C4-2B (cell line): ENCODE results near the gene ETV6.

Source experiments
- H3K27ac ChIP-seq: fragments of 450-650 bp; 2 replicates; pipeline ENCODE4 v1.5.1; 2017
- ZFX ChIP-seq: fragments of 450-650 bp; IDR thresholded peaks from 2 replicates; pipeline ENCODE4 v1.6.1; 2017
- TF ChIP-seq, protein P1 (sequence below): fragments of 450-650 bp; conservative IDR thresholded peaks from 2 replicates; pipeline ENCODE4 v1.5.1; 2017; ENCODE audit warnings: mild to moderate bottlenecking

Gene ETV6

DNA sequence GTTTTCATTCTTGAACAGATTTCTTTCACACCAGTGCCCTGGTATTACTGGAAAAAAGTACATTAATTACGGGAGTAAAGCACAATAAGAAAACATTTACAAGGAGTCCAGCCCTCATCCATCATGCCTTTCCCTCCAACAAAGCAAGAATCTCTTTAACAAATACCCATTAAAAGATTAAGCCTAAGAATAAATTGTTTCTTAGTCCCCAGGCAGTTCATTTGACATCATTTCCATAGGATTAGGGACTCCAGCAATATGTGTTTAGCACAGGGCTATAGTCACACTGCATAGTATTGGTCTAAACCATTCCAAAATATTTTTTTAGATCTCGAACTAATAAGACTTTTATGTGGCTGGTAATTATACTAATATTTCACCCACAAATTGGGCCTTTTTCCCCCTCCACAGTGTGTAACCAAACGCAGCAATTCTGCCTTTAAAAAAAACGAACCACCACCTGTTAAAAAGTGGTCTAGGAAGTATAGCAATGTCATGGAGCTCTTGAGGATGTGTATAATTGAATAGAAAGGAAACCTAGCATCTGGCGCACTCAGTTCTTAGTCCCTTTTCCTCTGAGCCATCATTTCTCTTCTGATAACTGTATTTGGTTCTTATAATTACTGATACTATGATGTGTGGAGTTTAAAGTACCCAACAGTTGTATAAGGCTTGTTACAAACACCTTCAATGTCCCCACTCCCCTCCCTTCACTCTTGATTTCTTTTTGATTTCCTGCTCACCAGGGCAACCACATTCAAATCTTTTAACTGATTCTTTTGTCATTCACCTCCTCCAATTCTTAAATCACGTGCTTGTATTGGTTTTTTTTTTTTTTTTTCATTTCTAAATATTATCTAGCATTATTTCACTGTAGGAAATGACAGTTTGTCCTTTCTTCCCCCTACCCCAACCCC, 138.7 kb downstream of the ETV6 start:
- no peak overlapping the region for H3K27ac ChIP-seq
- TF ChIP-seq, protein P1, sequence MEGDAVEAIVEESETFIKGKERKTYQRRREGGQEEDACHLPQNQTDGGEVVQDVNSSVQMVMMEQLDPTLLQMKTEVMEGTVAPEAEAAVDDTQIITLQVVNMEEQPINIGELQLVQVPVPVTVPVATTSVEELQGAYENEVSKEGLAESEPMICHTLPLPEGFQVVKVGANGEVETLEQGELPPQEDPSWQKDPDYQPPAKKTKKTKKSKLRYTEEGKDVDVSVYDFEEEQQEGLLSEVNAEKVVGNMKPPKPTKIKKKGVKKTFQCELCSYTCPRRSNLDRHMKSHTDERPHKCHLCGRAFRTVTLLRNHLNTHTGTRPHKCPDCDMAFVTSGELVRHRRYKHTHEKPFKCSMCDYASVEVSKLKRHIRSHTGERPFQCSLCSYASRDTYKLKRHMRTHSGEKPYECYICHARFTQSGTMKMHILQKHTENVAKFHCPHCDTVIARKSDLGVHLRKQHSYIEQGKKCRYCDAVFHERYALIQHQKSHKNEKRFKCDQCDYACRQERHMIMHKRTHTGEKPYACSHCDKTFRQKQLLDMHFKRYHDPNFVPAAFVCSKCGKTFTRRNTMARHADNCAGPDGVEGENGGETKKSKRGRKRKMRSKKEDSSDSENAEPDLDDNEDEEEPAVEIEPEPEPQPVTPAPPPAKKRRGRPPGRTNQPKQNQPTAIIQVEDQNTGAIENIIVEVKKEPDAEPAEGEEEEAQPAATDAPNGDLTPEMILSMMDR = no peak
- no peak for TF ChIP-seq ZFX

DNA sequence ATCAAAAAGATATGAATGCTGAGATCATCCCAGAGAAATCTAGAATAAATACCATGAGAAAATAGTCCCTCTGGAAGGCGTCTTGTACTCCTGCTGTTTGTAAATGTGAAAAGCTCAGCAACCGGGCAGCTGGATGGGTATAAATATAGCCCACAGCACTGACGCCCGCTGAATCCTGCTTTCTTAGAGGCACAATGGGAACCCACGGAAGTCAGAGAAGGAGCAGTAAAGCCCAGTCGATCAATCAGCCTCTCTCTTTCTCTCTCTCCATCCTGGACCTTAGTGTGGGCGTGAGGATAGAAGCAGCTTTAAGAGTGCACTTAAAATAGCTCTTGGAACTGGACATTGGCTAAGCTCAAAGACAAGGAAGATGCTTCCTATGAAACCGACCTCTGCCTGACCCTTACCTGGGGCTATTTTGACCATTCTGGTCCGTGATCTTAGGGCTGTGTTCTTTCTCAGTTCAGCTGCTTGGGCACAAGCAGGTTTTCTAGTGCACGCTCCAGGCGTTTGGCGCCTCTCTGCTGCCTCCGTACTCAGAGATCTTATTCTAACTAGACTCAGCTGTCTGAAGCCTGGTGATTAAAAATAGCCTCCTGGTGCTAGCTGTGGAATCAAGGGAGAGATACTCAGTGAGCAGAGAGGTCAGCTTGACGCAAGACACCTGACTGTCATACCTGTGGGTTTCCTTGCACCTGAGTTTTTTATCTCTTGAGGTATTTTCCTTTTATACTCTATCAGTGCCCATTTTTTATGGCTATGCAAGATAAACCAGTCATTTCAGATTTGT, 144.6 kb downstream of the ETV6 start:
- TF ChIP-seq, protein P1 = no peak
- TF ChIP-seq ZFX = no peak
- no peak overlapping the region for H3K27ac ChIP-seq

DNA sequence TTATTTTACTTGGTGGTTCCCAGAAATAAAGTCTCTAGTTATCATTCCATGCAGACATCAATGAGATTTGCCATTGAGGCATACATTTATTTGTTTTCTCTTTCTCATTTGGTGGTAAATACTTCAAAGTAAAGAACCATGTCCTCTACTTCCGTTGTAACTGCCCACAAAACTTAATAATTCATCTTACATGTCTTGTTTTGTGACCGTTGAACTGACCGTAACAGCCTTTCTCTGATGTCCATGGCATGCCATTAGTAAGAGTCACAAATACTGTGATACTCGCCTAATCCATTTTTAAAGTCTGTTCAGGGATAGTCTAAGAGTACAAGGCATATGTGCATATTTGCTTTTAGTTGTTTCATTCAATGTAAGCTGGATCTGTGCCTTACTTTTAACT, 145.3 kb downstream of the ETV6 start:
- no peak overlapping the region; the same call in 1 of the 2 replicates for H3K27ac ChIP-seq
- no peak for TF ChIP-seq ZFX
- TF ChIP-seq, protein P1 = no peak

DNA sequence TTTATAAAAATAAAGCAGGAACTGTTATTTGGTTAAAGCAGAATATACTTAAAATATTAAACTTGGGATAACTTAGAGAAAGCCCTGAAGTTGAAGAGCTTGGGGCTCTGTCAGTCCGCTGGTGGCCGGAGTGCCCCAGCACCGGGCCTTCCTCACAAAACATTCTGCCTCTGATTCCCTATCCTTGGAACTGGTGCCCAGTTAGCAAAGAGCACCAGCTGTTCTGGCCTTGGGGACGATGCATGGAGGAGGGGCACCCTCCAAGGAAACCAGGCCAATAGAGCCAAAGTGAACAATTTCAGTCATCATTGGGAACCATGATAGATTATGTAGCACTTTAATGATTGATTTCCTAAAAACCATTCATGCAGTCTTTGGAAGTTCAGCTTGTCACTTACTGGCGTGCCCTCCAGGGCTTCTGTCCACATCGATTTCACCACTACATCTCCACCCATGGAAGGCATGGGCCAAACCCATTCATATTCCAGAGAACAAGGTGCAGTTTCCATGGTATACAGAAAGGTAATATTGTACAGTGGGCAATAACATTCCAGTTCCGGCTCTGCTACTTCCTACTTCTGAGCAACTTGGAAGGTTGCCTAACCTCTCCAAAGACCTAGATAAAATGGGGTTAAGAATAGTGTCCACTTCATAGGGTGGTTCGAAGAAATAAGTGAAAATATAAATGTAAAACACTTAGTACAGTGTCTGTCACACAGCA, 145.9 kb downstream of the ETV6 start:
- H3K27ac ChIP-seq = peak overlapping the region; percentile 57
- TF ChIP-seq ZFX = no peak
- TF ChIP-seq, protein P1 = no peak

DNA sequence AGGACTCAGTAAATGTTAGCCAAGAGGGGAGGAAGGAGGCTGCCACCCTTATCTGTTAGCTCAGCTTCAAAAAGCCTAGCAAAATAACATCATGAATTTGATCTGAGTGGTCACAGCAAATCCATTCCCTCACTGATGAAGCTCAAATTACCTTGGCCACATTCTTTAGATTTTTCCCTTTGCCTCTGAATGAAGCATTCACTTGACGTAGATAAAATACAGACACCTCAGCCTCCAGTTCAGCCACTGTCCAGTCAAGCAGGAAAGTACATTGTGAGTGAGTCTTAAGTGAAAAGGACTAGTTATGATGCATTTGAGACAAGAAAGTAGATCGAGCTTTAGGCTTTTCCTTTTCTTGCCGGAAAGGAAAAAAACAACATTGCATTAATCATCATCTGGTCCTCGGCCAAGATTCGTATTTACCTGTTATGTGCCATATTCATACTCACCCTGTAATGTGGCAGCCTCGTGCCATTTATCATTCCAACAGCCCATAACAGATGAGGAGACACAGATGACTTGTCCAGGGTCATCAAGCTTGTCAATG, 146.5 kb downstream of the ETV6 start:
- peak overlapping the region; percentile 57; the same call in 1 of the 2 replicates for H3K27ac ChIP-seq
- no peak for TF ChIP-seq ZFX
- TF ChIP-seq, protein P1 = no peak

DNA sequence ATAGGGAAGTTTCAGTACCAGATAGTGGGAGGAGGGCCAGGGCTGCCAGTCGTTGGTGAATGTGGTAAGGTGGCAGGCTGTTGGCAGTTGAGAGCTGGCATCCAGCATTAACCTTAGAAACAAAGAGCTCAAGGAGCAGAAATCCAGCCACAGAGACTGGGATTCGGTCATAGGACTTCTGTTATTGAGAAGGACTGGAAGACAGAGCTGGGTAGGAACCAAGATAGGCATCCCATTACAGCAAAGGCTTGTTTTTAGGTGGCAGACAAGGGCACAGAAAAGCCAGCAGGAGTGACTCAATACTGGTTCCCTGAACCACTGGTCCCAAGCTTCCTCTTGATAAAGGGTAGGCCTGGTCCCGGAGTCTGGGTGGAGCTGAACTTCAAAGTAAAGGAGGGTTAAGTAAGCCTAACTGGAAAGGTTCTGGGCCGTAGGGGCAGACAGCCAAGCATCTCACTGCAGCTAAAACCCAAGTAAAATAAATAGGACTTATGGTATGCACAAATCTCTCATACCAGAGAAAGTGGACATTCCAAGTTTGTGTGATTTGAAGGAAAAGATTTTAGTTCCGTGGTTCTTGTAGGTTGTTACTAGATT, 147.9 kb downstream of the ETV6 start:
- H3K27ac ChIP-seq = no peak overlapping the region
- TF ChIP-seq ZFX = no peak
